Measurements from ENCODE around the gene ZNF831.

- TF ChIP-seq POLR2A (IDR thresholded peaks at IDR 0.05) (no peak), CTCF (IDR thresholded peaks at IDR 0.05) (no peak)
These were observed 134.1 kb downstream of the ZNF831 start for GRCh38 chr20:59297686-59298085.

Measured in thyroid gland (tissue), 4 donors.